ENCODE data around the gene ZWILCH.
"Not testable (repeated sequence)": the region's sequence is repeated elsewhere in the genome, so short reads cannot be mapped to it uniquely, and the experiment has no call there.

The ZWILCH gene

GRCh38 chr15:66489179-66489791 is 15.8 kb upstream of the ZWILCH start:
- no peak for DNase-seq

GRCh38 chr15:66491846-66492245 is 13.3 kb upstream of the ZWILCH start:
- no peak for DNase-seq

GRCh38 chr15:66494262-66494661 is 10.9 kb upstream of the ZWILCH start:
- no peak for DNase-seq

GRCh38 chr15:66496951-66497501 is 8.1 kb upstream of the ZWILCH start:
- peak; percentile 29 to 38 for DNase-seq

GRCh38 chr15:66497502-66498455 is 7.3 kb upstream of the ZWILCH start, which contains the start of gene SNAPC5:
Gene SNAPC5 (minus strand): TSS chr15:66497762. CDS start chr15:66497731, 31 bp downstream.
- peak; percentile 95 for DNase-seq

- peak; percentile 26 to 31 for DNase-seq
Measured at GRCh38 chr15:66498501-66499386, 6.4 kb upstream of the ZWILCH start.

GRCh38 chr15:66500346-66500745 is 4.8 kb upstream of the ZWILCH start:
- not testable (repeated sequence) for DNase-seq

GRCh38 chr15:66502491-66502890 is 2.6 kb upstream of the ZWILCH start:
- DNase-seq: no peak

- not testable (repeated sequence) for DNase-seq
Measured at GRCh38 chr15:66503041-66503648, 2.0 kb upstream of the ZWILCH start.

GRCh38 chr15:66503780-66504562 is 1.2 kb upstream of the ZWILCH start:
- no peak for DNase-seq

- DNase-seq: no peak
Measured at GRCh38 chr15:66505430-66505811, 295 bp downstream of the ZWILCH start.

- no peak for DNase-seq
Measured at GRCh38 chr15:66505818-66506217, 692 bp downstream of the ZWILCH start.

- no peak for DNase-seq
Measured at GRCh38 chr15:66508293-66508883, 3.3 kb downstream of the ZWILCH start.

GRCh38 chr15:66514586-66514985 is 9.5 kb downstream of the ZWILCH start:
- DNase-seq: no peak

- no peak for DNase-seq
Measured at GRCh38 chr15:66515901-66516322, 10.8 kb downstream of the ZWILCH start.

- no peak for DNase-seq
Measured at GRCh38 chr15:66523926-66524325, 18.8 kb downstream of the ZWILCH start.

- DNase-seq: no peak
Measured at GRCh38 chr15:66524838-66525237, 19.7 kb downstream of the ZWILCH start.

GRCh38 chr15:66535056-66535455 is 29.9 kb downstream of the ZWILCH start:
- DNase-seq: no peak

GRCh38 chr15:66542896-66543295 is 37.8 kb downstream of the ZWILCH start:
- no peak for DNase-seq

- DNase-seq: no peak
Measured at GRCh38 chr15:66545255-66545654, 40.1 kb downstream of the ZWILCH start.

- no peak for DNase-seq
Measured at GRCh38 chr15:66555685-66556084, 50.6 kb downstream of the ZWILCH start.

Measured in NCI-H2081 (cell line).